Measurements from ENCODE around the gene PFKP.

The PFKP gene

DNA sequence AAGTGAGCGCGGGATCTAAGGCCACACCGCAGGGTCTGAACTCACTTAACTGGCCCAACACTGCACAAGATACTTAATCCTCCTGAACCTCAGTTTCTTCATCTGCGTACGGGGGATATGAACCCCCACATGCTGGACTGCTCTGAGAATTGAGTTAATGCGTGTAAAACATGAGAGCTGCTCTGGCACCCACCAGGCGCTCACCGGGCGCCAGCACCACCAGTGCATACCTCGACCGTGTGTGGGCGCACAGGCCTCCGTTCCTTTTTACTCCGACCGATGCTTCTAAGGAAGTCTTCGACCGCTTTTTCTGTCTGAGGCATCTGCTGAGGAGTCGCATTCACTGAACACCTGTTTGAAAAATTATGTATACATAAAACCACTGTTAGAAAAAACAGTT, 78.0 kb downstream of the PFKP start:
- DNase-seq (ENCODE audit: low read depth) = no peak
- TF ChIP-seq, protein P1, sequence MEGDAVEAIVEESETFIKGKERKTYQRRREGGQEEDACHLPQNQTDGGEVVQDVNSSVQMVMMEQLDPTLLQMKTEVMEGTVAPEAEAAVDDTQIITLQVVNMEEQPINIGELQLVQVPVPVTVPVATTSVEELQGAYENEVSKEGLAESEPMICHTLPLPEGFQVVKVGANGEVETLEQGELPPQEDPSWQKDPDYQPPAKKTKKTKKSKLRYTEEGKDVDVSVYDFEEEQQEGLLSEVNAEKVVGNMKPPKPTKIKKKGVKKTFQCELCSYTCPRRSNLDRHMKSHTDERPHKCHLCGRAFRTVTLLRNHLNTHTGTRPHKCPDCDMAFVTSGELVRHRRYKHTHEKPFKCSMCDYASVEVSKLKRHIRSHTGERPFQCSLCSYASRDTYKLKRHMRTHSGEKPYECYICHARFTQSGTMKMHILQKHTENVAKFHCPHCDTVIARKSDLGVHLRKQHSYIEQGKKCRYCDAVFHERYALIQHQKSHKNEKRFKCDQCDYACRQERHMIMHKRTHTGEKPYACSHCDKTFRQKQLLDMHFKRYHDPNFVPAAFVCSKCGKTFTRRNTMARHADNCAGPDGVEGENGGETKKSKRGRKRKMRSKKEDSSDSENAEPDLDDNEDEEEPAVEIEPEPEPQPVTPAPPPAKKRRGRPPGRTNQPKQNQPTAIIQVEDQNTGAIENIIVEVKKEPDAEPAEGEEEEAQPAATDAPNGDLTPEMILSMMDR (IDR thresholded peaks at IDR 0.05; ENCODE audit: low read depth, low read length) = no peak
- TF ChIP-seq MYC (IDR thresholded peaks at IDR 0.05; ENCODE audit: low read depth, low read length) (no peak), POLR2A (IDR thresholded peaks at IDR 0.05; ENCODE audit: extremely low read depth, insufficient read length) (no peak)
- TF ChIP-seq, protein P2, sequence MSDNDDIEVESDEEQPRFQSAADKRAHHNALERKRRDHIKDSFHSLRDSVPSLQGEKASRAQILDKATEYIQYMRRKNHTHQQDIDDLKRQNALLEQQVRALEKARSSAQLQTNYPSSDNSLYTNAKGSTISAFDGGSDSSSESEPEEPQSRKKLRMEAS (IDR thresholded peaks at IDR 0.05; ENCODE audit: low read depth, low read length) = no peak
- no peak overlapping the region for H3K4me3 ChIP-seq (ENCODE audit: low read depth, low read length)

DNA sequence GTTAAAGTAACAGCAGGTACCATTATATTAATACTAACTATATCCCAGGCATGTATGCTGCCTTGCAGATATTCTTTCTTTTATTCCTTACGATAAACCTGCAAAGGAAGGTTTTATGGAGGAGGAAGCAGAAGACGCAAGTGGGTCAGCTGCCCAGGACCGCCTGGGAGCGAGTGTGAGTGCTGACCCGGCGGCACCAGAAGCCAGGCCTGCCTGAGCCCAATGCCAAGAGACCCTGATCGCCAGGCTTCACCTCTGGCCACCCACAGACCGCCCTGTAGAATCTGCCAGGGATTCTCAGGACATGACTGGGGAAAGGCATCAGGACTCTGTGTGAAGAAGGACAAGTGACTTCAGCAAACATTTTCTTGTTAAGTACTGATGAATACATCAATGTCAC, 78.9 kb downstream of the PFKP start:
- H3K4me3 ChIP-seq (ENCODE audit: low read depth, low read length) = no peak overlapping the region
- TF ChIP-seq POLR2A (IDR thresholded peaks at IDR 0.05; ENCODE audit: extremely low read depth, insufficient read length) = no peak
- no peak for TF ChIP-seq MYC (IDR thresholded peaks at IDR 0.05; ENCODE audit: low read depth, low read length)
- TF ChIP-seq, protein P2 (IDR thresholded peaks at IDR 0.05; ENCODE audit: low read depth, low read length) = no peak
- TF ChIP-seq, protein P1 (IDR thresholded peaks at IDR 0.05; ENCODE audit: low read depth, low read length) = no peak
- no peak for DNase-seq (ENCODE audit: low read depth)

DNA sequence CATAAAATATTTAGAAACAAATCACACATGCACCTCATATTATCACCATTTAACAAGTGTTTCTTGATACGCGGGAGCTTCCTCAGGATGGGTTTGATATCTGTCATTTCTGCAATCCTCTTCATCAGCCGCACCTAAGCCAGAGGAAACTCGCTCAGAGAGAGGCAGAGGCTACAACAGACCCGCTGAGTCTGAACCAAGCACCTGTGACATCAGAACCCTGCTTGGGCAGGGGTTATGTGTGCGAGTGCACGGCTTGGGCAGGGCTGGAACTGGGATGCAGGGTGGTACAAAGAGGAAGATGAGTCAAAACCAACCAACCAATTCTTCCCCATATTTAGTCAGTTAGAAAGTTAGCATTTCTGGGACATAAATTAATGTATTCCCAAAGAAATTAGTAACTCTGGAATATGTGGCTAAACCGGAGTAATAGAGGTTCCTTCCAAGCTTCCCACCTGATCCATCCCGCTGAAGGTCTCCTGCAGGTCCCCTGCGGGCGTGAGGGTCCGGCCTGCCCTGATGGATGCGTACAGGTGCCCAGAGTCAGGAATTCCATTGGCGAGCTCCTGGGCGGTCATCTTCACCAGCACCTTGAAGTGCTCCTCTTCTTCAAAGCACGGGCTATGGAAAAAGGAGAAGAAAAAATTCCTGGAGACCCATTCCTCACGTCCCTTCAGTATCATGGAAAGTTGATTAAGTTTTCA, 79.9 kb downstream of the PFKP start:
- no peak for TF ChIP-seq POLR2A (IDR thresholded peaks at IDR 0.05; ENCODE audit: extremely low read depth, insufficient read length)
- no peak for TF ChIP-seq MYC (IDR thresholded peaks at IDR 0.05; ENCODE audit: low read depth, low read length)
- TF ChIP-seq, protein P1 (IDR thresholded peaks at IDR 0.05; ENCODE audit: low read depth, low read length) = no peak
- TF ChIP-seq, protein P2 (IDR thresholded peaks at IDR 0.05; ENCODE audit: low read depth, low read length) = no peak
- DNase-seq (ENCODE audit: low read depth) = no peak
- no peak overlapping the region for H3K4me3 ChIP-seq (ENCODE audit: low read depth, low read length)

DNA sequence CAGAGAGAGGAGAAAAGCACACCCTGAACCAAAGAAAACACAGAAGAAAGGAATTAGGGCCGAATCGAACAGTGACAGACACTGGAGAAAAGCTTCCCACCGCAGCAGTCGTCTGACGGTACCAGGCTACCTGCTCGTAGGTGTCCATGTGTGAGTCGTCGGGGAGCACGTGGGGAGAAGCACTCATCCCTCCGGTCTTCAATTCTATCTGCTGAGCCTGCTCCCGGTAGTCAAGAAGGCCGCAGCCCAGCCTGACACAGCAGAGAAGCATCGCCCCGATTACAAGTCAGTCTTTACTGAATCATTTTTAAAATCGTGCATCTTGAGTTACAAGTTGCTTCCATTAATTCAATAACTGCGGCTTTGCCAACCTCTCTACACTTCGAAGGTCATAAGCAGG, 80.7 kb downstream of the PFKP start:
- TF ChIP-seq MYC (IDR thresholded peaks at IDR 0.05; ENCODE audit: low read depth, low read length) (no peak), POLR2A (IDR thresholded peaks at IDR 0.05; ENCODE audit: extremely low read depth, insufficient read length) (no peak)
- TF ChIP-seq, protein P2 (IDR thresholded peaks at IDR 0.05; ENCODE audit: low read depth, low read length) = no peak
- TF ChIP-seq, protein P1 (IDR thresholded peaks at IDR 0.05; ENCODE audit: low read depth, low read length) = no peak

DNA sequence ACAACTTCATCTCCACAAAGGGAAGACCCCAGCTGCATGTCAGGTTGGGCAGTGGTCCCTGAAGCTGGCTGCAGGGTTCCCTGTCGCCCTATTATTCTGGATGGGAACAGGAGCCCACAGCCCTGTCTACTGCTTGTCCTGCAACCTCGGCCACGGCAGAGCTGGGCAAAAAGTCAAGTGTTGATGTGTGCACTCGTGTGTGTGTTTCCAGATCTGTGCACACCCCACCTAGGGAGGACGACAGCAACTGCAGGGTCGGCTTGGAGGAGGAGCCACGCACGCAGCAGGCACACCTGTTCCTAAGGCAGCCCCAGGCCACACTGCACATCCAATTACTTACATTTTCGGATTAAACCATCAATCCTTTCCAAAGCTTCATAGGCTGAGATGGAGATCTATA, 81.6 kb downstream of the PFKP start:
- TF ChIP-seq, protein P2 (IDR thresholded peaks at IDR 0.05; ENCODE audit: low read depth, low read length) = no peak
- TF ChIP-seq MYC (IDR thresholded peaks at IDR 0.05; ENCODE audit: low read depth, low read length) (no peak), POLR2A (IDR thresholded peaks at IDR 0.05; ENCODE audit: extremely low read depth, insufficient read length) (no peak)
- TF ChIP-seq, protein P1 (IDR thresholded peaks at IDR 0.05; ENCODE audit: low read depth, low read length) = no peak
- H3K4me3 ChIP-seq (ENCODE audit: low read depth, low read length) = no peak overlapping the region
- no peak for DNase-seq (ENCODE audit: low read depth)

More for the DNA sequence above, 80.7 kb downstream of the PFKP start:
- no peak overlapping the region for H3K4me3 ChIP-seq (ENCODE audit: low read depth, low read length)
- DNase-seq (ENCODE audit: low read depth) = no peak

Data from NB4 (cell line).